Esophagus muscularis mucosa (tissue), 4 donors: ENCODE results near the gene LCE2A. TPM values are rescaled to one million over a fixed set of nuclear protein-coding genes. Genes with fewer than 3 reads are reported as not detected.

Experiments used
- DNase-seq: peaks from one replicate; pipeline ENCODE4 v3.0.0-alpha.2; 2017; ENCODE audit errors: extremely low spot score
- H3K27ac ChIP-seq, 4 donors: fragments of 200-600 bp; sonication (generic); replicated peaks in 1 of 4; 1 replicate in 3 of 4; 2 replicates in 1 of 4; pipeline ENCODE4 v1.5.1; 2016 to 2019; ENCODE audit warnings: mild to moderate bottlenecking in 1 of 4
- H3K27me3 ChIP-seq, 4 donors: fragments of 200-600 bp; sonication (generic); one replicate each; pipeline versions ENCODE4 v1.5.1 to v1.6.0; 2016 to 2019
- H3K36me3 ChIP-seq, 4 donors: fragments of 200-600 bp; sonication (generic); one replicate each; pipeline ENCODE4 v1.5.1; 2016 to 2019
- H3K4me1 ChIP-seq, 4 donors: fragments of 200-600 bp; sonication (generic); one replicate each; pipeline ENCODE4 v1.5.1; 2016 to 2019
- H3K4me3 ChIP-seq, 4 donors: fragments of 200-600 bp; sonication (generic); 1 replicate in 2 of 4; 2 replicates in 2 of 4; pipeline ENCODE4 v1.5.1; 2016 to 2019; ENCODE audit warnings: mild to moderate bottlenecking in 4 of 4, moderate library complexity in 1 of 4
- H3K9me3 ChIP-seq, 4 donors: fragments of 200-600 bp; sonication (generic); 1 replicate in 3 of 4; 2 replicates in 1 of 4; pipeline ENCODE4 v1.5.1; 2016 to 2019
- CTCF ChIP-seq, 3 experiments: fragments of 200-600 bp in 2 of 3; fragments of 450-650 bp in 1 of 3; sonication (generic) in 2 of 3; IDR thresholded peaks; one replicate each; pipeline ENCODE4 v1.5.1; 2017 to 2019; ENCODE audit warnings: antibody characterized with exemption in 3 of 3, mild to moderate bottlenecking in 2 of 3, moderate library complexity in 1 of 3
- EP300 ChIP-seq: sonication (generic); formaldehyde crosslinking; IDR thresholded peaks from one replicate; pipeline ENCODE4 v1.6.1; 2017; ENCODE audit warnings: antibody characterized with exemption
- POLR2A ChIP-seq: fragments of 450-650 bp; IDR thresholded peaks from one replicate; pipeline ENCODE4 v1.6.1; 2017; ENCODE audit warnings: antibody characterized with exemption, moderate library complexity, mild to moderate bottlenecking, low read depth
- POLR2AphosphoS5 ChIP-seq, 2 donors: sonication (generic); formaldehyde crosslinking; IDR thresholded peaks; one replicate each; pipeline ENCODE4 v1.6.1; 2017; ENCODE audit warnings: antibody characterized with exemption in 2 of 2
- whole genome bisulfite sequencing: methylation state at CpG from one replicate; pipeline ENCODE4 v1.1.5; 2018; 5-methylcytosine and 5-hydroxymethylcytosine counted together
- intact Hi-C: fragments of 100-400 bp; cut with DNase I; formaldehyde crosslinking; loops from one replicate; pipeline ENCODE4 v1.15.1; 2023
- total RNA-seq, 4 donors: library from RNA; depleted of rRNA; stranded (reverse); fragments of >200 nt; gene quantifications; one replicate each; pipeline versions ENCODE4 v1.1.0 to v1.2.1, GENCODE V29; 2016

The LCE2A gene
- not detected for total RNA-seq

GRCh38 chr1:152697701-152698600 lies at the start of gene LCE2A:
Gene LCE2A (plus strand): TSS chr1:152698345. CDS start chr1:152698902, 557 bp downstream.
- 49% methylated on average over 4 of the region's 4 CpGs for WGBS
- Histone ChIP-seq H3K36me3 (no peaks in the 10 kb centered on the region), H3K9me3 (peaks cover 0 to 4% (median 1%) of the 10 kb centered on the region in 4 donors), H3K27ac (no peak within 1 kb of the TSS), H3K4me3 (no peak within 1 kb of the TSS), H3K27me3 (no peaks in the 10 kb centered on the region), H3K4me1 (no peaks in the 10 kb centered on the region)
- TF ChIP-seq EP300: no peak
- TF ChIP-seq CTCF (IDR thresholded peaks at IDR 0.05): no peak
- no peak for TF ChIP-seq POLR2A
- TF ChIP-seq POLR2AphosphoS5 (IDR thresholded peaks at IDR 0.05): no peak
- no peak for DNase-seq
- intact Hi-C loops: no loop called here

DNA sequence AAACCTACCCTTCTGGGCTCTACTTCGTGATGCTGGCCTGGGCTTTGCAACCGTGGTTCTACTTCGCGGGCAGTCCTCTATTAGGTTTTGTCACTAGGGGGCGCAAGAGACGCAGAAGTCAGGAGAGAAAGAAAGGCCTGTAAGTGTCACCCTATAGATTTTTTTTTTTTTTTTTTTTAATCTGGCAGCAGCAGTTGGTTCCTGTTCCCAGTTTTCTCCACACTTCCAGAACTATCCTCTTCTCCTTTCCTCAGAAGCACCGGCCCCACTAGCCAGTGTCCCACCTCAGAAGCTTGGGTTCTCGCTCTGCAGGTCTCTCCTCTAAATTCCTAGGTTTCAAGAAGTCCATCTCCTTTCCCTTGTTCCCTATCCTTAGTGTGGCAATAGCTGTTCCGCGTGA lies 44.0 kb upstream of the LCE2A start:
- WGBS: 35% methylated on average over 10 of the region's 10 CpGs
- Histone ChIP-seq H3K4me1 (no peaks in the 10 kb centered on the region), H3K36me3 (no peaks in the 10 kb centered on the region), H3K4me3 (no peak overlapping the region), H3K27me3 (no peaks in the 10 kb centered on the region), H3K27ac (no peak overlapping the region), H3K9me3 (no peaks in the 10 kb centered on the region)
- TF ChIP-seq EP300: no peak
- no peak for TF ChIP-seq POLR2A
- TF ChIP-seq CTCF (IDR thresholded peaks at IDR 0.05): peak; percentile 43 to 57 (median 46)
- no peak for TF ChIP-seq POLR2AphosphoS5 (IDR thresholded peaks at IDR 0.05)
- no peak for DNase-seq
- intact Hi-C loops: loop anchor here (5.0 kb wide), 1 partner anchor 273 kb away; no protein-coding TSS in a partner anchor

DNA sequence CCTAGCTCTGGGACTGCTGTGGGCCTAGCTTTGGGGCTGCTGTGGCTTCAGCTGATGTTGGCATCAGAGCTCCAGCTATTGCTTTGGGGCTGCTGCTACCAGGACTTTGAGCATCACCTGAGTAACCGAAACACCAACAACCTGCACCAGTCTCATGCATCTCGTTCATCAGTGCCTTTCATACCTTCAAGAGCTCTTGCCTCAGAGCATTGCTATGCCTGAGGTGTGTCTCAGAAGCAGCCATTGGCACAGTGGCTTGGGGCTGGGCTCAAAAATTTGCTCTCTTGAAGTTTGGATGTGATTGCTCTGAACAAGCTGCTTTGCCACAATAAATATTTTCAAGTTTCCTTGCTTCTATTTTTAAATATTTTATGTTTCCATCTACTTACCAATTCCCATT lies 41.7 kb upstream of the LCE2A start:
- H3K27me3 ChIP-seq: no peaks in the 10 kb centered on the region
- H3K36me3 ChIP-seq: no peaks in the 10 kb centered on the region
- no peak for DNase-seq
- TF ChIP-seq EP300 (no peak), CTCF (IDR thresholded peaks at IDR 0.05) (no peak), POLR2AphosphoS5 (IDR thresholded peaks at IDR 0.05) (no peak), POLR2A (no peak)
- H3K9me3 ChIP-seq: no peaks in the 10 kb centered on the region
- WGBS: no CpG with 5 or more reads among the region's 2 CpGs
- H3K4me3 ChIP-seq: no peak overlapping the region
- no peak overlapping the region for H3K27ac ChIP-seq
- no peaks in the 10 kb centered on the region for H3K4me1 ChIP-seq
- intact Hi-C loops: loop anchor here (5.0 kb wide), 1 partner anchor 566 kb away; no protein-coding TSS in a partner anchor

GRCh38 chr1:152657677-152658076 lies 40.5 kb upstream of the LCE2A start:
- 85% methylated on average over 4 of the region's 4 CpGs for WGBS
- no peaks in the 10 kb centered on the region for H3K27me3 ChIP-seq
- TF ChIP-seq EP300 (no peak), CTCF (IDR thresholded peaks at IDR 0.05) (no peak), POLR2A (no peak), POLR2AphosphoS5 (IDR thresholded peaks at IDR 0.05) (no peak)
- no peaks in the 10 kb centered on the region for H3K36me3 ChIP-seq
- intact Hi-C loops: loop anchor here (5.0 kb wide), 1 partner anchor 565 kb away; no protein-coding TSS in a partner anchor
- no peaks in the 10 kb centered on the region for H3K4me1 ChIP-seq
- no peak overlapping the region for H3K27ac ChIP-seq
- no peaks in the 10 kb centered on the region for H3K9me3 ChIP-seq
- no peak overlapping the region for H3K4me3 ChIP-seq
- DNase-seq: no peak
